Spinal cord (tissue), 10 donors: Measurements from ENCODE around the gene CCDC91. TPM values are rescaled to one million over a fixed set of nuclear protein-coding genes. Genes with fewer than 3 reads are reported as not detected.

Source experiments
- DNase-seq, 6 donors: peaks; one replicate each; pipeline versions ENCODE4 v3.0.0 to v3.0.0-alpha.2; 2013 to 2015; ENCODE audit warnings: low spot score in 6 of 6, low read depth in 4 of 6
- H3K27ac ChIP-seq: one replicate; pipeline ENCODE4 v1.5.1; 2013; ENCODE audit warnings: low read depth, low read length, control low read depth
- H3K27me3 ChIP-seq: one replicate; pipeline ENCODE4 v1.6.1; 2013; ENCODE audit warnings: low read length; ENCODE audit not compliant: control insufficient read depth, insufficient read depth
- H3K36me3 ChIP-seq: one replicate; pipeline ENCODE4 v1.6.1; 2013; ENCODE audit warnings: low read length; ENCODE audit not compliant: control insufficient read depth, insufficient read depth
- H3K4me1 ChIP-seq: one replicate; pipeline ENCODE4 v1.6.1; 2013; ENCODE audit warnings: low read length; ENCODE audit not compliant: control insufficient read depth, insufficient read depth
- H3K4me3 ChIP-seq: one replicate; pipeline ENCODE4 v1.5.1; 2013; ENCODE audit warnings: low read depth, low read length, control low read depth
- H3K9me3 ChIP-seq: one replicate; pipeline ENCODE4 v1.6.1; 2013; ENCODE audit warnings: low read length; ENCODE audit not compliant: control insufficient read depth, insufficient read depth
- WGBS: methylation state at CpG from one replicate; pipeline ENCODE4 v1.1.5; 2013; ENCODE audit warnings: missing lambda C conversion rate; ENCODE audit not compliant: insufficient coverage; 5-methylcytosine and 5-hydroxymethylcytosine counted together
- polyA plus RNA-seq, 2 donors: library from polyadenylated mRNA; unstranded; fragments of 120-200 nt; gene quantifications; one replicate each; pipeline ENCODE4 v1.2.1, GENCODE V29; 2013; ENCODE audit not compliant: insufficient read length in 2 of 2
- total RNA-seq, 2 donors: library from RNA; depleted of rRNA in 1 of 2; stranded (reverse); fragments of 120-200 nt in 1 of 2; fragments of >200 nt in 1 of 2; gene quantifications; one replicate each; pipeline versions ENCODE4 v1.2.3 to v1.2.4, GENCODE V29; 2013 to 2014
- donor health status: healthy.

Gene CCDC91
- total and polyA plus RNA-seq, 4 donors: 29.8 to 64.9 (median 46.6) TPM

- 78% methylated on average over 3 of the region's 6 CpGs for WGBS
Measured at GRCh38 chr12:28568704-28569103, 378.4 kb downstream of the CCDC91 start.

GRCh38 chr12:28569698-28570411, 379.6 kb downstream of the CCDC91 start:
- peak in 1 of 6 donors; percentile 56 for DNase-seq
- no peaks in the 10 kb centered on the region for H3K4me1 ChIP-seq
- no peaks in the 10 kb centered on the region for H3K27me3 ChIP-seq
- WGBS: no CpG with 5 or more reads among the region's 3 CpGs
- no peaks in the 10 kb centered on the region for H3K36me3 ChIP-seq
- no peak overlapping the region for H3K27ac ChIP-seq
- no peak overlapping the region for H3K4me3 ChIP-seq
- H3K9me3 ChIP-seq: no peaks in the 10 kb centered on the region

More at GRCh38 chr12:28568704-28569103, 378.4 kb downstream of the CCDC91 start:
- DNase-seq: peak in 1 of 6 donors; percentile 57
- H3K36me3 ChIP-seq: no peaks in the 10 kb centered on the region
- H3K27me3 ChIP-seq: no peaks in the 10 kb centered on the region
- H3K27ac ChIP-seq: no peak overlapping the region
- no peak overlapping the region for H3K4me3 ChIP-seq
- H3K9me3 ChIP-seq: no peaks in the 10 kb centered on the region
- no peaks in the 10 kb centered on the region for H3K4me1 ChIP-seq

- no peak for DNase-seq
- Histone ChIP-seq H3K27ac (no peak overlapping the region), H3K4me3 (no peak overlapping the region), H3K27me3 (no peaks in the 10 kb centered on the region), H3K36me3 (no peaks in the 10 kb centered on the region), H3K9me3 (no peaks in the 10 kb centered on the region), H3K4me1 (no peaks in the 10 kb centered on the region)
- no CpG with 5 or more reads among the region's 3 CpGs for WGBS
Measured at GRCh38 chr12:28570811-28571210, 380.6 kb downstream of the CCDC91 start.

- no peak for DNase-seq
- no peaks in the 10 kb centered on the region for H3K36me3 ChIP-seq
- no peaks in the 10 kb centered on the region for H3K4me1 ChIP-seq
- H3K27ac ChIP-seq: no peak overlapping the region
- H3K4me3 ChIP-seq: no peak overlapping the region
- 87% methylated on average over 2 of the region's 5 CpGs for WGBS
- no peaks in the 10 kb centered on the region for H3K27me3 ChIP-seq
- H3K9me3 ChIP-seq: no peaks in the 10 kb centered on the region
Measured at GRCh38 chr12:28574746-28575592, 384.7 kb downstream of the CCDC91 start.

- H3K4me3 ChIP-seq: no peak overlapping the region
- H3K27ac ChIP-seq: no peak overlapping the region
- no peaks in the 10 kb centered on the region for H3K4me1 ChIP-seq
- no peaks in the 10 kb centered on the region for H3K36me3 ChIP-seq
- no peaks in the 10 kb centered on the region for H3K9me3 ChIP-seq
- WGBS: 92% methylated on average over 2 of the region's 3 CpGs
- no peaks in the 10 kb centered on the region for H3K27me3 ChIP-seq
- DNase-seq: no peak
Measured at GRCh38 chr12:28575593-28576205, 385.4 kb downstream of the CCDC91 start.

GRCh38 chr12:28578361-28578760, 388.1 kb downstream of the CCDC91 start:
- H3K27me3 ChIP-seq: no peaks in the 10 kb centered on the region
- no peak overlapping the region for H3K4me3 ChIP-seq
- H3K9me3 ChIP-seq: no peaks in the 10 kb centered on the region
- WGBS: 93% methylated on average over 3 of the region's 3 CpGs
- H3K36me3 ChIP-seq: no peaks in the 10 kb centered on the region
- H3K27ac ChIP-seq: no peak overlapping the region
- DNase-seq: no peak
- no peaks in the 10 kb centered on the region for H3K4me1 ChIP-seq

GRCh38 chr12:28578833-28579252, 388.6 kb downstream of the CCDC91 start:
- no CpG with 5 or more reads among the region's 3 CpGs for WGBS

GRCh38 chr12:28582672-28583376, 392.6 kb downstream of the CCDC91 start:
- no peaks in the 10 kb centered on the region for H3K4me1 ChIP-seq
- H3K9me3 ChIP-seq: no peaks in the 10 kb centered on the region
- no CpG with 5 or more reads among the region's 6 CpGs for WGBS
- H3K27ac ChIP-seq: no peak overlapping the region
- H3K4me3 ChIP-seq: no peak overlapping the region
- no peaks in the 10 kb centered on the region for H3K27me3 ChIP-seq
- no peaks in the 10 kb centered on the region for H3K36me3 ChIP-seq
- DNase-seq: peak in 2 of 6 donors; percentile 1 to 78

More at GRCh38 chr12:28578833-28579252, 388.6 kb downstream of the CCDC91 start:
- Histone ChIP-seq H3K27me3 (no peaks in the 10 kb centered on the region), H3K9me3 (no peaks in the 10 kb centered on the region), H3K27ac (no peak overlapping the region), H3K4me3 (no peak overlapping the region), H3K4me1 (no peaks in the 10 kb centered on the region), H3K36me3 (no peaks in the 10 kb centered on the region)
- DNase-seq: no peak

GRCh38 chr12:28583701-28584261, 393.5 kb downstream of the CCDC91 start:
- 94% methylated on average over 3 of the region's 5 CpGs for WGBS

More at GRCh38 chr12:28583701-28584261, 393.5 kb downstream of the CCDC91 start:
- Histone ChIP-seq H3K4me1 (no peaks in the 10 kb centered on the region), H3K4me3 (no peak overlapping the region), H3K27ac (no peak overlapping the region), H3K36me3 (no peaks in the 10 kb centered on the region), H3K27me3 (no peaks in the 10 kb centered on the region), H3K9me3 (no peaks in the 10 kb centered on the region)
- no peak for DNase-seq
